ENCODE results near the gene SLC35F3.
"Not testable (repeated sequence)": the region's sequence is repeated elsewhere in the genome, so short reads cannot be mapped to it uniquely, and the experiment has no call there.

The SLC35F3 gene

DNA sequence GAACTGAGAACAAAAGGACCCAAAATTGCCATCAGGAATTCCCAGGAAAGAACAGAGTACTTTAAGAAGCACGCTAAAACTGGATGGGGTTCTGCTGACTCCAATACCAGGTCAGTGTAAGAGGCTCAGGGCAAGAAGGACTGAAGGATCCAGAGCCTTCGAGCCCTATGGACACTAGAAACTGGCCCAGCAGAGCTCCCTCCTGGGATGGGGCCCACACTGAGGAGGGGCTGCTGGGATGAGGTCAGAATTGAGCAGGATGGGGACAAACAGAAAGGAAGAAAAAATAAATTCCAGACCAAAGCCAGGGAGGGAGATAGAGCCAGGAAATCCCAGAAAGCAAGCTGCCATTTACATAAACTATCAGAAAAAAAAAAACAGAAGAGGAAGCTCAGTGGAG, 246.4 kb downstream of the SLC35F3 start:
- TF ChIP-seq, protein P1, sequence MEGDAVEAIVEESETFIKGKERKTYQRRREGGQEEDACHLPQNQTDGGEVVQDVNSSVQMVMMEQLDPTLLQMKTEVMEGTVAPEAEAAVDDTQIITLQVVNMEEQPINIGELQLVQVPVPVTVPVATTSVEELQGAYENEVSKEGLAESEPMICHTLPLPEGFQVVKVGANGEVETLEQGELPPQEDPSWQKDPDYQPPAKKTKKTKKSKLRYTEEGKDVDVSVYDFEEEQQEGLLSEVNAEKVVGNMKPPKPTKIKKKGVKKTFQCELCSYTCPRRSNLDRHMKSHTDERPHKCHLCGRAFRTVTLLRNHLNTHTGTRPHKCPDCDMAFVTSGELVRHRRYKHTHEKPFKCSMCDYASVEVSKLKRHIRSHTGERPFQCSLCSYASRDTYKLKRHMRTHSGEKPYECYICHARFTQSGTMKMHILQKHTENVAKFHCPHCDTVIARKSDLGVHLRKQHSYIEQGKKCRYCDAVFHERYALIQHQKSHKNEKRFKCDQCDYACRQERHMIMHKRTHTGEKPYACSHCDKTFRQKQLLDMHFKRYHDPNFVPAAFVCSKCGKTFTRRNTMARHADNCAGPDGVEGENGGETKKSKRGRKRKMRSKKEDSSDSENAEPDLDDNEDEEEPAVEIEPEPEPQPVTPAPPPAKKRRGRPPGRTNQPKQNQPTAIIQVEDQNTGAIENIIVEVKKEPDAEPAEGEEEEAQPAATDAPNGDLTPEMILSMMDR (IDR thresholded peaks at IDR 0.05; ENCODE audit: unreplicated experiment in 3 of 3), result no peak
- Mint-ChIP-seq H3K9me3 (peaks cover 8% of the 10 kb centered on the region), H3K27me3 (ENCODE audit: low read depth) (peaks cover 10% of the 10 kb centered on the region), H3K36me3 (ENCODE audit: low read depth) (no peaks in the 10 kb centered on the region), H3K27ac (no peak overlapping the region), H3K4me3 (no peak overlapping the region), H3K4me1 (peaks cover 4% of the 10 kb centered on the region)

DNA sequence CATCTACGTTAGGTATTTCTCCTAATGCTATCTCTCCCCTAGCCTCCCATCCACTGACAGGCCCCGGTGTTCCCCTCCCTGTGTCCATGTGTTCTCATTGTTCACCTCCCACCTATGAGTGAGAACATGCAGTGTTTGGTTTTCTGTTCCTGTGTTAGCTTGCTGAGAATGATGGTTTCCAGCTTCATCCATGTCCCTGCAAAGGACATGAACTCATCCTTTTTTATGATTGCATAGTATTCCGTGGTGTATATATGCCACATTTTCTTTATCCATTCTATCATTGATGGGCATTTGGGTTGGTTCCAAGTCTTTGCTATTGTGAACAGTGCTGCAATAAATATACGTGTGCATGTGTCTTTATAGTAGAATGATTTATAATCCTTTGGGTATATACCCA, 247.9 kb downstream of the SLC35F3 start:
- not testable (repeated sequence) for H3K9me3 Mint-ChIP-seq; H3K4me1 Mint-ChIP-seq; H3K27ac Mint-ChIP-seq; H3K36me3 Mint-ChIP-seq (ENCODE audit: low read depth); H3K27me3 Mint-ChIP-seq (ENCODE audit: low read depth); H3K4me3 Mint-ChIP-seq

DNA sequence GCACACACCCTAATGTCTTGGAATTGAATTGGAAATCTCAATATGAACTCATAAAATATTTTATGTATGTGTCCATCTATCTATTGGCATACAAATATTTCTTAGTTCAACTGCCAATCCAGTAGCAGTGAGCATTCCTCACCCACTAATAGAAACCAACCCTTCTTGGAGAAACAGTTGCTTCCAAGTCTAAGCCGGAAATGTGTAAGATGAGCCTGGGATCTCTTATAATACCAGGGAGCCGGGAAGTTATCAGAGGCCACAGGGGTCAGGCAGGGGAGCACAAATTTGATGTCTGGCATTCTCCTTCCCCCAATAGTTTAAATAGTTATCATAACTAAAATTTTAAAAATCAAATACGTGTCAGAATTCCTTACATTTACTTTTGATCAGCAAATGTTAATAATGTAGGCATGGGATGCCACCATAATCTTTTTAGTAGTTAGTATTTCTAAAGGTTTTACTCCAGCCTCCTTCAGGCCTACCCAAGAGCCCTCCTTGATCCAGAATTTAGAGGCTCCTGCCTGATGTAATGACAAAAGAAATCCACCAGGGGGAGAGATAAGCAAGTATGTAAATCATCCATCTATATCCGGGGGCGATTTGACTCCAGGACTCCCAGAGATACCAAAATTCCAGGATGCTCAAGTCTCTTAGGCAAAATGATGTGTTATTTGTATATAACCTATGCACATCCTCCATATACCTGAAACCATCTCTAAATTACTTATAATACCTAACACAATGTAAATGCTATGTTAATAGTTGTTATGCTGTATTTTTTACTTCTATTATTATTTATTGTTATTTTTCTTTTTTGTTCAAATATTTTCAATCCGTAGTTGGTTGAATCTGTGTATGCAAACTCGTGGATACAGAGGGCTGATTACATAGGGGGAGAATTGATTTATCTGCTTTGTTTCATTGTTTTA, 250.1 kb downstream of the SLC35F3 start:
- peaks cover 4% of the 10 kb centered on the region for H3K4me1 Mint-ChIP-seq
- peaks cover 4% of the 10 kb centered on the region for H3K27me3 Mint-ChIP-seq (ENCODE audit: low read depth)

DNA sequence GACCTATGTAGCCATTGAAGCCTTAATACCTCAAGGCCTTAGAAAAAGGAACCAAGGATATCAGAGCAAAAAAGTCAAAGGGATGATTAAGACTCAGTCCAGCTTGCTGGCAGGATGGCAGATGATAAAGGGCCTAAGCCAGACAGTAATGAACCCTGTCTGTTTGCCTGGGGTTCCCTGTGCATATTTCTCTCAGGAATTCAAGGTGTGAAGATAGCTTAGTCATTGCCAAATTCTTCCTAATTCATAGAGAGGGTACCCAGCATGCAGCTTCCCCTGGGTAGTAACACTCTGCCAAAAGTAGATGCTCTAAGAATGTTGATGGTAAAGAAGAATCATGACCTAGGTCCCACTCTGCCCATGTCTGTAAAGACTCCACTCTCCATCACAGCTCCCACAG, 258.2 kb downstream of the SLC35F3 start:
- Mint-ChIP-seq H3K4me1 (no peaks in the 10 kb centered on the region), H3K36me3 (ENCODE audit: low read depth) (no peaks in the 10 kb centered on the region), H3K4me3 (no peak overlapping the region), H3K27ac (no peak overlapping the region), H3K9me3 (no peaks in the 10 kb centered on the region), H3K27me3 (ENCODE audit: low read depth) (peaks cover 15% of the 10 kb centered on the region)
- TF ChIP-seq, protein P1 (IDR thresholded peaks at IDR 0.05; ENCODE audit: unreplicated experiment in 3 of 3), result no peak

More for the DNA sequence above, 250.1 kb downstream of the SLC35F3 start:
- H3K36me3 Mint-ChIP-seq (ENCODE audit: low read depth), result no peaks in the 10 kb centered on the region
- no peak overlapping the region for H3K27ac Mint-ChIP-seq
- H3K4me3 Mint-ChIP-seq, result no peak overlapping the region
- TF ChIP-seq, protein P1 (IDR thresholded peaks at IDR 0.05; ENCODE audit: unreplicated experiment in 3 of 3), result peak; percentile 64 to 72 (median 67)
- no peaks in the 10 kb centered on the region for H3K9me3 Mint-ChIP-seq

DNA sequence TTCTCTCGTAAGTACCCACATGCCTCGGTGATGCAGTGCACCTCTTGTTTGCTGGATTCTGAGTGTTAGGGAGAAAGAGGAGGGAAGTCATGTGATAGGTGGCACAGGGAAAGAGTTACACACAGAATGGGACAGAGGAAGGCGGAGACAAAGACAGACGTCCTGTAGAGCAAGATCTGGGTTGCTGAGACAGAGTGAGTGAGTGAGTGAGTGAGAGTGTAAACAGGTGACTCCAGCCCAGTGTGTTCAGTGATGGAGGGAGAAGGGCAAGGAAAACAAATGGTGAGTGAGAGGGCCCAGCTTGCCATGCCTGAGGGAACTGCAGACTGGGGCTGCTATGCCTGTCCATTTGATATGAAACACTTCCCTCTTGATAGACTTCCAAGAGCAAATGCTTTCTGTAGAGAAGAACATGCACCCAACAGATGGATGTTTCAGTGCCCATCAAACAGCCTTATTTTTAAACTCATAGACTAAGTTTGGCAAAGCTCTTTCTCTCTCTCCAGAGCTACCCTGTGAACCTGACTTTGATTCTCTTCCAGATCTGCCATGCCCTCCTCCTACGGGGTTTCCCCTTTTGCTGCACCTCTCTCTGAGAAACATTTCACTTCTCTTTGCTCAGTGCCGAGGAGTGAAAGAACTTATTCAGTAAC, 258.9 kb downstream of the SLC35F3 start:
- TF ChIP-seq, protein P1 (IDR thresholded peaks at IDR 0.05; ENCODE audit: unreplicated experiment in 3 of 3), result no peak
- Mint-ChIP-seq H3K4me3 (no peak overlapping the region), H3K36me3 (ENCODE audit: low read depth) (no peaks in the 10 kb centered on the region), H3K27me3 (ENCODE audit: low read depth) (peaks cover 15% of the 10 kb centered on the region), H3K4me1 (peaks cover 2% of the 10 kb centered on the region), H3K9me3 (no peaks in the 10 kb centered on the region), H3K27ac (no peak overlapping the region)

DNA sequence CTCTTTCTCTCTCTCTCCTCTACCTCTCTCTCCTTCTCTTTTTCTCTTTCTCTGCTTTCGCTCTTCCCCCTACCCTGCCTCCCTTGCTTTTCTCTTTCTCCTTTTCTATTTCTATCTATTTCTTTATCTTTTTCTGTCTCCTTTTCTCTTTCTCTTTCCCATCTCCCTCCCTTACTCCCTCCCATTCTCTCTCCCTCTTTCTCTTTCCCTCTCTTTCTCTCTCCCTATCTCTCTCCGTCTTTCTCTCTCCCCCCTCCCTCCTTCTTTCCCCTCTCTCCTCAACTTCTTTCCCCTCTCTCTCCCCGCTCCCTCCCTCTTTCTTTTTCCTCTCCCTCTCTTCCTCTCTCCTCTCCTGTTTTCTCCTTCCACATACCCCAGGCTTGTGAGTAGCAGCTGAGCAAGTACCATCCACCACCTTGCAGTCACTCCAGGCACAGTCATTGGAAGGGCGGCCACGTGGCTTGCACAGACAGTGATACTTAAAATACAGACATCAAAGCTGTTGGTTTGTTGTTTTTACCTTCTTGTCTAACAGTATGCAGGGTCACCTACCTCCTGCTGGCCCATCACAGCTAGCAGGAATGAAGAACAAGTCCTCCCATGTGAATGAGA, 259.7 kb downstream of the SLC35F3 start:
- H3K4me3 Mint-ChIP-seq, result no peak overlapping the region
- peaks cover 11% of the 10 kb centered on the region for H3K4me1 Mint-ChIP-seq
- H3K27me3 Mint-ChIP-seq (ENCODE audit: low read depth), result peaks cover 15% of the 10 kb centered on the region
- no peaks in the 10 kb centered on the region for H3K36me3 Mint-ChIP-seq (ENCODE audit: low read depth)
- no peaks in the 10 kb centered on the region for H3K9me3 Mint-ChIP-seq
- TF ChIP-seq, protein P1 (IDR thresholded peaks at IDR 0.05; ENCODE audit: unreplicated experiment in 3 of 3), result no peak
- no peak overlapping the region for H3K27ac Mint-ChIP-seq

Data from nephron (organoid).